Inferior parietal cortex (tissue), 1 donor: Measurements from ENCODE around the gene TMEM263.

ENCODE experiments used
- DNase-seq: peaks from one replicate; pipeline ENCODE4 v3.0.0-alpha.2; 2016; ENCODE audit errors: extremely low spot score

TMEM263 gene

DNA sequence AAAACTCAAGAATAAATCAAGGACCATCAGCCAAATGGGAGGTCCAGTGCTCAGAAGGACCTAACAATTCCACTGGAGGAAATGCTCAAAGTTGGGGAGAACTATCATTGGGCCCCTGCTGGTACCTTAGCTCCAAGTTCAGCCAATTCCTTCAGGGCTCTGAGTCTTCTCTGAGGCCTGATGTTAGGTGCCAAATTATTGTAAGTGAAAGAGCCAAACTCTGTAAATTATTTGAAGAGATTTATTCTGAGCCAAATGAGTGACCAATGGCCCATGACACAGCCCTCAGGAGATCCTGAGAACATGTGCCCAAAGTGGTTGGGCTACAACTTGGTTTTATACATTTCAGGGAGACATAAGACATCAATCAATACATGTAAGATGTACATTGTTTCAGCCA lies 8.2 kb upstream of the TMEM263 start:
- no peak for DNase-seq

DNA sequence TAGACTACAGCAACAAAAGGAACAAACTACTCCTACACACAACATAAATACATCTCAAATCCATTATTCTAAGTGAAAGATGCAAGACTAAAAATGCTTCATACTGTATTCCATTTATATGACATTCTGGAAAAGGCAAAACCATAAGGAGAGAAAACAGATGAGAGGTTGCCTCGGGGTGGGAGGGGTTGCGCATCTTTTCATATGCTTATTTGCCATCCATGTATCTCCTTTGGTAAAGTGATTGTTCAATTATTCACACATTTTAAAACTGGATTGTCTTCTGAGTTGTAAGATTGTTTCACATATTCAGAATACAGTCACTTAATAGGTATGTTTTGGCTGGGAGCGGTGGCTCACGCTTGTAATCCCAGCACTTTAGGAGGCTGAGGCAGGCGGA lies 5.1 kb upstream of the TMEM263 start:
- no peak for DNase-seq

DNA sequence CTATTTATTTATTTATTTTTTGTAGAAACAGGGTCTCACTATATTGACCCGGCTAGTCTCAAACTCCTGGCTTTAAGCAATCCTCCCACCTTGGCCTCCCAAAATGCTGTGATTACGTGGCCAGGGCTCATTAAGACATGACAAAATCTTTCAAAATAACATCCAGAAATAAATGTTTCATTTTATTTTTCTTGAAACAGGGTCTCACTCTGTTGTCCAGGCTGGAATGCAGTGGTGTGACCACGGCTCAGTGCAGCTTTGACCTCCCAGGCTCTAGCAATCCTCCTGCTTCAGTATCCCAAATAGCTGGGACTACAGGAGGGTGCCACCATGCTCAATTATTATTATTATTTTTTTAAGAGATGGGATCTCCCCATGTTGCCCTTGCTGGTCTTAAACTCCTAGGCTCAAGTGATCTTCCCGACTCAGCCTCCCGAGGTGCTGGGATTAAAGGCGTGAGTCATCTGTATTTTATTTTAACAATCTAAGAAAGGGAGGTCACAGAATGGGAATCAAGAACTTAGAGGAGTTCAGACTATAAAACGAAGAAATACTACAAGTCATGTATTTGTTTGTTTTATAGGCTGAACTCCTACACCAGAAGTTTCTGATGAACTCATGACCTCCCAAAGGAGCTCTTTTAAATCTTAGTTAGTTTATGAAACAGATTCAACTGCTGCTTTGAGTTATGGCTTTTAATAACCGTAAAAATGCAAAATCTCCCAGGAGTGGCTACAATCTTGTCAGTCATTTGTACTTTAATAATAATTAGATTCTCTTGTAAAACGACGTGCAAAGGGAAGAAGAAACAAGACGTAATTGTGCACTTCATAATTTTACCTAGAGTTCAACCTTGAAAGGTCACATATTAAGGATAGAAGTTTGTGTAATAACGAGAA lies 2.1 kb upstream of the TMEM263 start:
- no peak for DNase-seq

DNA sequence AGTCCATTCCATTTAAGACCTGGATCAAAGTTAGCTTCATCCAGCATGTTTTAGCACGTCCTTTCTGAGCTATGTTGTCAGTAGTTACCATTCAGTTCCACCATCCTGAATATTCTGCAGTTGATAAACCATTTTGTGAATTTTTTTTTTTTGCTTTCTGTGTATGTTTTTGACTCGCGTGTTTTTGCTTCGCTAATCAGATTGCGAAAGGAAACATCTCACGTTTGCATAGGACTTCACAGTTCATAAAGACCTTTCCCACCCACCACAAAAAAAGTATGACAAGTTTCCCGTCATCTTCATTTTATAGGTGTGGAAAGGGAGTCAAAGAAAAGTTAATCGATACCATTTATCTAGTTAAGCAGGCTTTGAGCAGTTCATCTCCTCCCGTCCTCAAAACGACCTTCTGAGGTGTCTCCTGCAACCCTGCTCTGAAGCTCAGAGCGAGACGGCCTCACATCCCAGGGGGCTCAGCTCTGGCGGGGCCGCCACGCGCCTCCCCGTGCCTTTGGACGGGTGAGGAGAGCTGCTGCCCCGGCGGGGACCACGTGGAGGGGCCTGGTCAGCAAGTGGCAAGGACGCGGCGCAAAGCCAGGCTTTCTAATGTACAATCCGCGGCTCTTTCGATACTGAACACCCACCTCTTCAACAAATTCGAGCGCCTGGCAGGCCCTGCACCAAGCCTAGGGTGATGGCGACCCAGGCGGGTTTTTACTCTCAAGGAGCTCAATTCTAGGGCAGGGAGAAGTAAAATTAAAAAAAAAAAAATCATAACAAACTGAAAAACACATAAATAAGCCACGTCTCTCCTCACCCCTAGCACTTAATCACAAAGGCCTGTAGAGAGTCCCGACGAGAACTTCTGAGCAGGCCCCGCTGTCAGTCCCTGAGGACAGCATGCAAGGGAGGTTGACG lies 988 bp upstream of the TMEM263 start:
- no peak for DNase-seq

DNA sequence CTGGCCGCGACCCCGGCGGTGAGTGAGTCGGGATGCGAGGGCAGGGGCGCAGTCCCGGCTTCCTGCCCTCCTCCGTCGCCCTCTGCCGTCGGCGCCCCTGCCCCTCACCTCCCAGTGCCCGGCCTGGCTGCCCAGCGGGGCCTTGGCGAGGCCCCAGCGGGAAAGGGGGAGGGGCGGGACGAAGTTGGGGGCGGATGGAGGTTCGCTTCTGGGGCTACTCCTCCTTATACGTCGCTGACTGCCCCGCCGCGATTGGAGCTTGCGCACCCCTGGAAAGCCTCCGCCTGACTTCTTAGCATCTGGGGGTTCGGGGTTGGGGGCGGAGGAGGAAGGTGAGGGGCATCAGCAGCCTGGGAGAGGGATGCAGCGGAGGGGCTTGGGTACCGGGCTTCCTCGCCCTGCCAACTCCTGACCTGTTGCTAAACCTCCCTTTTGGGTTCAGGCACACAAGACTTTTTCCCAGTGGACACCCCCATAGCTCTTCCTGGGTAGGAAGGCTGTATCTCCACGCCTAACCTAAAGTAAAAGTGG lies 406 bp downstream of the TMEM263 start:
- no peak for DNase-seq

DNA sequence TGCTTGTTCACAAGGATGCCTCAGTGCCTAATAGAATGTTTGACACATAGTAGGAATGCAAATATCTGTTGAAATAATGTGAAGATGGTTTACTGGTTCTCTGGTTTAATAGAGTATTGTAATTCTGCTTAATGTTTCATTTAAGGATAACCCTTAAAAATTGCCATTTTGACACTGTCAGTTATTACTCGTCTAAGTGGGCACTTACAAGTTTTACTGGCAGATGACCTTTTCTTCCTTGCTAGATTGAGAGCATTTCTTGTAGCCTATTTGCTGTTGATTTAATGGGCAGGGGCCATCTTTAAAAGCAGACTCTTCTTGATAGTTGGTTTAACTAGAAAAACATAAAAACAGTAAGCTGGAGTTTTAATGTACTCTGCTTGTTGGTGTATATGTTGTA lies 1.9 kb downstream of the TMEM263 start:
- DNase-seq = no peak

DNA sequence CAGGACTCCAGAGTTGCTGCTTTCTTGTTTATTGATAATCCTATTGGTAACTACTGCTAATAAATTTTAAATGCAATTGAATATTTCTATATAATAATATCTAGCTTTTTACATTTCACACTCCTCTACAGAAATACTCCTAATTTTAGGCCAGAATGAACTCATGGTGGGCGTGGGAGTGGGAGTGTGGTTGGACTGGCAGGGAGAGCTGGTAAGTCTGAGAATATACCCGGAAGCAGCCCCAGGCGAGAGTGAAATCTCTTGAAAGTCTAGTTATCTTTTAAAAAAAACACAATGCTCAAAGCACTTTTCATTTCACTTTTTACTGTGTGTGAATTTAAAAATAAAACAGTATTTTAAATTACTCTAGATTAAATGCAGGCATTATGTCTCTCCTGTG lies 4.7 kb downstream of the TMEM263 start:
- no peak for DNase-seq

DNA sequence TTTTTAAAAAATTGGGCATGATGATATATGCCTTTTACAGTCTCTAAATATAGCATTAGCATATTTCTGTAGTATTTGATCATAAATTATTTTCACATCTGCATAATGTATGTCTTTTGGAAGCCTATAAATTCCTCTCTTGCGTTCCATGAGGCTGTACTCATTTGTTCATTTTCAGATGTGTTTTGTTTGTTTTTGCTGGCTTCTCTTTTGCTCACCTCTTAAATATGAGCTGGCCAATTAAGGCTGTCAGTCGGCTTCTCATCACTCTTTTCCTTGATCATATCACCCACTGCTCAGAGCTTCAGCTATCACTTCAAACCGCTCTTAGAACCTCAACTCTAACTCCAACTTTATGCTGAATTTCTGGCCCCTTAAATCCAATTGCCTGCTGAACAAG lies 6.6 kb downstream of the TMEM263 start:
- DNase-seq = no peak

DNA sequence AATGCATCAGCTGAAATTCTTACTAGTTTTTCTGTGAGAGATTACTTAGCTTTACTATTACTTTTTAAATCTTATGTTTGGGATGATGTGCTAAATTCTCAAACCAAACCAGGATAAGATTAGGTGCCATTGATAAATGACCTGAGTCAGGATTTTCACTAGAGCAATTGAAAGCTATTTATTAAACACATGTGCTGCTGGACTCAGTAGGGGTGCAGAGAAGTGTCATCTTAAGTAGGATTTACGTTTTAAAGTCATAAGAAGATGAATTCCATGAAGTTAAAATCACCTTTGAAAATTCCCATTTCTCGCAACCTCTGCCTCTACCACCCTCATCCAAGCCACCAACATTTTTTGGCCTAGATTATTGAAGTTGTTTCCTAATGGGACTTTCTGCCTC lies 8.8 kb downstream of the TMEM263 start:
- no peak for DNase-seq

DNA sequence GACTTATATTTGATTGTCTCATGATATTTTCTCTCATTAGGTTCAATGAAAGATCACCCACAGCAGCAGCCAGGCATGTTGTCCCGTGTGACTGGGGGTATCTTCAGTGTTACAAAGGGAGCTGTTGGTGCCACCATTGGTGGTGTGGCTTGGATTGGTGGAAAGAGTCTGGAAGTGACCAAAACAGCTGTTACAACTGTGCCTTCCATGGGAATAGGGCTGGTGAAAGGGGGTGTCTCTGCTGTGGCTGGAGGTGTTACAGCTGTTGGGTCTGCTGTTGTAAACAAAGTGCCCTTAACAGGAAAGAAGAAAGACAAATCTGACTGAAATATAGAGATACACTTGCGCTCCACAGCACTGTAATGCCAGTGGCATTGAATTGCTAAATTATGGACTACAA lies 15.4 kb downstream of the TMEM263 start:
- DNase-seq = no peak

DNA sequence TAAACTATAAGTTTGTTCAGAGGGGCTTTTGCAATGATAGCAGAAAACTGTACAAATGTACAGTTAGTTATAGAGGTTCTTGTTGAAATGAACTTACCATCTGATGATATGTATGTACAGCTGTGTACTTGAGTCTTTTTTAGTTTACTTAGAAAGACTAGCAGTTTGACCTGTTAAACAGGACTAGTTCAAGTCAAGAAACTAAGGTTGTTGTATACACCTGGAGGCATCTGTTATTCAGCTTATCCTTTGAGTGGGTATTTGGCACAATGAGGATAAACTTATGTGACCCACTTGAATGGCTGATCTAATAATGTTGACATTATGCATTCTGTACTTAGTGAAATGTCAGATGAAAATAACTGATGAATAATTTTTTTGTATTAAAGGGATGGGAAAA lies 17.8 kb downstream of the TMEM263 start:
- no peak for DNase-seq

DNA sequence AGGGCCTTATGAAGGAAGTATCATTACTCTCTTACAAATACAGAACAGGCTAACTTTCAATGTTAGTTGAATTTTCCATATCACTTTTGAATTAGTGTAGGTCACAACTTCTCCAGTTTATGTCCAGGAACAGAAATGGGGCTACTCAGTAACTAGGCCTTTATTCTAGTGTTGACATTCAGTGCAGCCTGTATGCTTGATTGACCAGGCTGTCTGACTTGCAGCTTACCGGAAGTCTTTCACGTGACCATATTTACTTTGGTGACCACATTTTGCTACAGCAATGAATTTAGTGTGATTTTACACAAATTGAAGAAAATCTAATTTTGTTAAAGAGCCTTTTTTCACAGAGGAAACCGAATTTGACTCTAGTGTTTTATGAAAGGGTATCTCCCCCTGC lies 18.8 kb downstream of the TMEM263 start:
- DNase-seq = no peak

DNA sequence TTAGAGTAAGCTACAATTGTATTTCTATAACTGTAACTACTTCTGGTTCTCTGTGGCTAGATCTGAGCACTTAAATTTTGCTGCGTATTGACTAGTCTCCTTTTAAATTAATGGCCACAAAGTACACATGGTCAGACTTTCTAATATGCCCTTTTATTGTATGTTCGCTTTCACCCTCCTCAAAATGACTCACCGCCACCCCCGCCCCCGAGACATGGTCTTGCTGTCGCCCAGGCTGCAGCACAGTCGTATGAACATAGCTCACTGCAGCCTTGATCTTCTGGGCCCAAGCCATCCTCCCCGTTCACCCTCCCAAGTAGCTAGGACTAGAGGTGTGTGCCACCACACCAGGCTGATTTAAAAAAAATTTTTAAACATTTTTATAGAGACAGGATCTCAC lies 19.4 kb downstream of the TMEM263 start:
- DNase-seq = no peak

DNA sequence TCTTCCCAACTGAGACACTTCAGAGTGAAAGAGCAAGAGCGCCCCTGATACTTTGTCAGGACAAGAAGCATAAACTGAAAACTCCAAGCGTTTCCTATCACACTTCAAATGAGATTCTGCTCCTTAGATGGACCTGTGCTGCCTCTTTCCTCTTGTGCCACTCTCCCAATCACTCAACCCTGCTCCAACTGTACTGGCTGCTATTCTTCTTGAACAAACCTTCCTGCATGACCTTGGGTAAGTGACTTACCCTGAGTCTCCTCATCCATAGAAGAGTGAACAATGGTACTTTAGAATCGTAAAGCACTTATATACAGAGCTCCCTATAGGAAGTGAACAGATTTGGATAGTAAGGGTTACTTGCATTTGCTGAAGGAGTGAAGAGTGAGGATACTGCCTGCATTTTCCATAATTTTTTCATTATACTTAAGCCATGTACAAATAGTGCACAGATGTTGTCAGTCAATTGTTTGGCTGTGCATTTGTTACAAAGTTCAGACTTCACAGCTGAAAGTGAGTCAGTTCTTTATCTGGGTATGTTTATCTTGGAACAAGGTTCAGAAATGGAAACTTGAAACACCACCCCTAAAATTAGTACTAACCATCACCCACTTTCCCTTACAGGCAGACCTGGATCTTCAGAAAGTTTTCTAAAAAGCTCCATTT lies 20.4 kb downstream of the TMEM263 start:
- no peak for DNase-seq

DNA sequence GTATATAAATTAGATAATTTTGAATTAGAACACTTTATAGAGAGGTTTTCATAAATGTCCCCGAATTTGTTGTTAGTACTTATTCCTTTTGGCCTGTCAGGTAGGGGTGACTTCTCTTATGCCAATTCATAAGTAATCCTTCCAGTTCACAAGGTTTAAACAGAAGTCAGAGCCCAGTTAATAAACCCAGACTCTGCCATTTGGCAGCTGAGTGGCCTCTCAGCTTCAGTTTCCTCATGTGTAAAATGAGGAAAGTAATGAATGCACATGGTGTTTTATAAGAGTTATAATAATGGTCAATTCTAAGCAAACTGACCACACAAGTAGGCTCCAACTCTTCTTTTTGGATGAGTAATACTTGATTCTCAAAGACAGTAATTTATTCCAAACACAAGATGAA lies 21.0 kb downstream of the TMEM263 start:
- no peak for DNase-seq

DNA sequence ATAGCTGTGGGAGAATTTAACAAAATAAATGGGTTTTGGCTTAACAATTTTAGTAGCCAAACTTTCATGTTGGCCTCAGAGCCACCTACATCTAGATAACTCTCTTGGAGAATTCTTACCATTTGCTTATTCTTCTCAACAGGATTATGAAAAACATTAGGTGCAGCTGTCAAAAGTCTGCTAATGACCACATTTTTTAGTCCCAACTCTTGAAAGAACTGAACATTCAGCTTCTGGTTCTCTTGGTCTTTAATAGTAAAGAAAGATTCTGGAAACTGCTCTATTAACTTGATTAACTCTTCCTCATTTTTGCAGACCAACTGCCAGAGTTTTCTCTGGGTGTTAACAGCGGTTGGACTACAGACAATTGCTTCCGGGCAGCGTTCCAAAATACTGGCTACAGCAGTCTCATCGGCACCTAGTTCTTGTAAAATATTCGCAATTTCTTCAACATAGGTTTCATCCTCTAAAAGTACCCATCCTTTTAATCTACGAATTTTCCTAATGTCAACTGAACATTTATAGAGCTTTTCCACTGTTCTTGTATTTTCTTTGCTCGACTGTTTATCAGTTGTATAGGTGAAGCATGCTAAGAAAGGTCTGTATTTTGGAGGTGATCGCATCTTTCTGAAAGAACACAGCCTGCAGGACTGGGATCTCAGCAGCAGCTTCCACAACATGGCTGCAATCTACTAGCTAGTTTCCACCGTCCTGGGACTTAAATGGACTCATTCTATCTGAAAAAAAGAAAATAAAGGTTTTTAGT lies 22.5 kb downstream of the TMEM263 start:
- peak; percentile 72 for DNase-seq

DNA sequence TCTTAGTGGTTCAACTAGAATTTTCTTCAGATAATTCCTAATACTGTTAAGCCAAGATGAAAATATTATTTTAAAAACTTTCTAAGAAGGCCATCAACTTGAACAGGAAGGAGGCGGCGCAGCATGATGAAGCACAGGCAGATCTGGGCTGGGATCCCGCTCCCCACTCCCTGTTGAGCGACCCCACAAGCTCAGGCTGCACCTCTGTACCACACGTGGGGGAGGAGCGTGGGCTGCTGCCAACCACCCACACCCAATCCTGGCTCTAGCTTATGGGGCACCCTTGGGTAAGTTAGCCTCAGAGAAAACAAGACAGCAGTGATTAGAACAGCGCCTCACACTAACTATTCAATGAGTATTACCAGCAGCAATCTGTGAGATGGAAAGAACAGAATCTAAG lies 25.2 kb downstream of the TMEM263 start:
- DNase-seq = no peak

DNA sequence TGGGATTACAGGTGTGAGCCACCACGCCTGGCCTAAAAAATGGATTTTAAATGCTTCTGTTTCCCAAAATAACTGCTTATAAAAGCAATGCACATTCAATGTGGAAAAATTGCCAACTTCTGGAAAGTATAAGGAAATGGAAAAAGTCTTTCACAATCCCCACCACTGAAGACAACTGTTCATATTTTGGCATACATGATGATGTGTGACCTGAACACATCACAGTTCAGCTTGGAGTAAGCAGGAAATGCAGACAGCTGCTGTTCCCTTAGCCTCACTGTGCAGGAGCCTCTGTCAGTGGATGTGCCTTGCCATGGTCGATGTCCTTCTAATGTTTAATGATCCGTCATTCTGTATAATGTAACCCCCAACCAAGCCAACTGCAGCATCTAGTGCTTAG lies 26.1 kb downstream of the TMEM263 start:
- no peak for DNase-seq

DNA sequence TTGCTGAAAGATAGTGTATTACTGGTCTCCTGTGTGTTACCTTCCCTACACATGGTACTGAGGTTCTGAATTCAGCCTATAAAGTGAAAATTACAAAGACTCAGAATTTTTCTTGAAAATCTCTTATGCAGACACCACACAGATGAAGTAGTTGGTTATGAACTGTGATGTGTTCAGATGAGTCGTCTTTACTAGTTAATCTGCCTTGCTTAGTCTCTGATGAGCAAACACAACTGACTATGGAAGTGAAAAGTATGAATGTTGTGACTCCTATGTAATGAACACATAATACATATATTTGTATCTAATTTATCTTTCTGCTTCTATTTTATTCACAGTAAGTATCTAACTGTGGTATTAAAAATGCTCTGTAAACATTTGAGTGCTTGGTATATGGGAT lies 26.5 kb downstream of the TMEM263 start:
- no peak for DNase-seq

DNA sequence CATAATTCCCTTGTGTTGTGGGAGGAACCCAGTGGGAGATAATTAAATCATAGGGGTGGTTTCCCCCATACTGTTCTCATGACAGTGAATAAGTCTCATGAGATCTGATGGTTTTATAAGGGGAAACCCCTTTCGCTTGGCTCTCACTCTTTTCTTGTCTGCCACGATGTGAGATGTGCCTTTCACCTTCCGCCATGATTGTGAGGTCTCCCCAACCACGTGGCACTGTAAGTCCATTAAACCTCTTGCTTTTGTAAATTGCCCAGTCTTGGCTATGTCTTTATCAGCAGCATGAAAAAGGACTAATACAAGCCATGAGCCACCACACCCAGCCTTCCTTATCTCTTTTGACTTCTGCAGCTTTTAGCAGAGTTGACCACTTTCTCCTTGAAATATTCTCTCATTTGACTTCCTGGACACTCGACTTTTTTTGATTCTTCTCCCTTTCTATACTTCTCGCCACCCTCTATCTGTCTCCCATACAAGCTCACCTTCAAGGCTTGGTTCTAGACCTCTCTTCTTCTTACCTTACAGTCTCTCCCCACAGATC lies 29.0 kb downstream of the TMEM263 start:
- DNase-seq = no peak

DNA sequence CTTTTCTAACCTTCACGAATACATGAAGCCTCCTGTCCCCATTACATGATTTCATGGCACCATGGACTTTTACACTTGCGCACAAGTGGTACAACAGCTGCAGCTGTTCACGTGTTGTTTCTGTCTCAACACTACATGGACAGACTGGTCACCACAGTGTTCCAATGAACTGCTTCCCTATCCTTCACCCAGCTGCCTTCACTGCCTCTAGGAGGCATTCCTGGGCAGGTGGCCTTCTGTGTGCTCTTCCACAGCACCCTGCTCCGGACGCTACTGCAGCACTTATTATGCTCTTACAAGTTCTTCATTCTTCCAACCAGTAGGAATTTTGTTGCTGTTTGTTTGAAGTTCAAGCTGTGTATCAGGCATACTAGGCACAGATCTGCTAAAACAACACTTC lies 29.8 kb downstream of the TMEM263 start:
- DNase-seq = no peak
